Right lobe of liver (tissue), 6 donors: Measurements from ENCODE around the gene HAP1. TPM values are rescaled to one million over a fixed set of nuclear protein-coding genes. Genes with fewer than 3 reads are reported as not detected.
"Not testable (repeated sequence)": the region's sequence is repeated elsewhere in the genome, so short reads cannot be mapped to it uniquely, and the experiment has no call there.

Experiments used
- ATAC-seq, 4 donors: fragments of 200-7000 bp; cut with Tn5 transposase; one replicate each; pipeline ENCODE4 v1.9.1; 2020; ENCODE audit warnings: mild to moderate bottlenecking in 4 of 4, moderate library complexity in 4 of 4
- DNase-seq, 3 donors: peaks; one replicate each; pipeline ENCODE4 v3.0.0-alpha.2; 2020
- H3K27ac ChIP-seq, 3 donors: fragments of 200-600 bp; one replicate each; pipeline ENCODE4 v1.8.0; 2022
- H3K27me3 ChIP-seq, 2 donors: fragments of 200-600 bp; one replicate each; pipeline ENCODE4 v1.8.0; 2022
- H3K36me3 ChIP-seq, 4 donors: fragments of 200-600 bp; sonication (generic) in 1 of 4; one replicate each; pipeline versions ENCODE4 v1.5.1 to v1.8.0; 2017 to 2022; ENCODE audit warnings: control low read depth in 1 of 4
- H3K4me1 ChIP-seq, 4 donors: fragments of 200-600 bp; sonication (generic) in 1 of 4; one replicate each; pipeline versions ENCODE4 v1.5.1 to v1.8.0; 2017 to 2022; ENCODE audit warnings: control low read depth in 1 of 4
- H3K4me3 ChIP-seq, 3 donors: fragments of 200-600 bp; one replicate each; pipeline ENCODE4 v1.8.0; 2022
- H3K9me3 ChIP-seq, 4 donors: fragments of 200-600 bp; sonication (generic) in 1 of 4; one replicate each; pipeline versions ENCODE4 v1.5.1 to v1.8.0; 2017 to 2022; ENCODE audit warnings: control low read depth in 1 of 4
- CTCF ChIP-seq, 4 donors: fragments of 200-600 bp in 3 of 4; fragments of 450-650 bp in 1 of 4; IDR thresholded peaks; one replicate each; pipeline versions ENCODE4 v1.5.1 to v1.8.0; 2016 to 2022; ENCODE audit warnings: antibody characterized with exemption in 4 of 4, mild to moderate bottlenecking in 2 of 4
- POLR2A ChIP-seq: fragments of 450-650 bp; IDR thresholded peaks from one replicate; pipeline ENCODE4 v1.6.1; 2017; ENCODE audit warnings: antibody characterized with exemption, mild to moderate bottlenecking
- WGBS: methylation state at CpG from one replicate; pipeline ENCODE4 v1.1.6; 2018; ENCODE audit warnings: low coverage, low lambda C conversion rate; ENCODE audit not compliant: insufficient coverage; ENCODE audit errors: missing lambda C conversion rate; 5-methylcytosine and 5-hydroxymethylcytosine counted together
- intact Hi-C, 2 donors: fragments of 100-400 bp; cut with DNase I; formaldehyde crosslinking; loops; one replicate each; pipeline versions ENCODE4 v1.11.2 to v1.14.1; 2022
- total RNA-seq, 6 experiments: library from RNA; depleted of rRNA in 2 of 6; stranded (reverse); fragments of >200 nt in 2 of 6; fragmentation: NEBNext Ultra II Directional in 3 of 6; extraction: Animal tissue kit (Norgen Biotek cat#: 25700) in 3 of 6; gene quantifications; one replicate each; pipeline versions ENCODE4 v1.1.0 to v1.2.4, GENCODE V29; 2016 to 2023
- donor health status: DM: no; HTN: yes; CAD: no.
- donor health status: DM: no; HTN: no; CAD: no.
- donor health status: DM: no; HTN: no; CAD: no.
- donor health status: DM: no; HTN: yes; CAD: no.
- donor health status: DM: no; HTN: yes; CAD: no.

Gene HAP1
- total RNA-seq, 6 experiments from 2014 or later, result 0.07 to 0.10 (median 0.07) TPM; not detected in 3

GRCh38 chr17:41679740-41680425 lies 54.6 kb downstream of the HAP1 start:
- WGBS, result 67% methylated on average over 4 of the region's 5 CpGs

GRCh38 chr17:41678907-41679739 lies 55.3 kb downstream of the HAP1 start:
- Histone ChIP-seq H3K27me3 (no peaks in the 10 kb centered on the region), H3K4me1 (peaks cover 0 to 22% (median 3%) of the 10 kb centered on the region in 4 donors), H3K36me3 (no peaks in the 10 kb centered on the region), H3K27ac (peak overlapping the region; percentile 48 to 84 (median 63)), H3K9me3 (no peaks in the 10 kb centered on the region), H3K4me3 (peak overlapping the region; percentile 21 to 22 (median 21))
- TF ChIP-seq CTCF (IDR thresholded peaks at IDR 0.05) (peak in 3 of 4 donors; percentile 17 to 28 (median 20)), POLR2A (peak; percentile 31)
- intact Hi-C loops, result no loop called here
- ATAC-seq, result peak; percentile 58 to 74 (median 72)
- WGBS, result 10% methylated on average over 6 of the region's 6 CpGs
- no peak for DNase-seq

More at GRCh38 chr17:41679740-41680425, 54.6 kb downstream of the HAP1 start:
- H3K4me3 ChIP-seq, result no peak overlapping the region
- intact Hi-C loops, result no loop called here
- DNase-seq, result no peak
- H3K36me3 ChIP-seq, result no peaks in the 10 kb centered on the region
- H3K4me1 ChIP-seq, result peaks cover 0 to 22% (median 3%) of the 10 kb centered on the region in 4 donors
- H3K9me3 ChIP-seq, result no peaks in the 10 kb centered on the region
- ATAC-seq, result no peak
- no peaks in the 10 kb centered on the region for H3K27me3 ChIP-seq
- TF ChIP-seq POLR2A (no peak), CTCF (IDR thresholded peaks at IDR 0.05) (no peak)
- peak overlapping the region in 2 of 3 donors; percentile 63 to 84 for H3K27ac ChIP-seq

GRCh38 chr17:41678411-41678906 lies 56.0 kb downstream of the HAP1 start:
- intact Hi-C loops, result no loop called here
- Histone ChIP-seq H3K36me3 (no peaks in the 10 kb centered on the region), H3K4me1 (peaks cover 0 to 22% (median 3%) of the 10 kb centered on the region in 4 donors), H3K27ac (peak overlapping the region; percentile 48 to 84 (median 63)), H3K27me3 (no peaks in the 10 kb centered on the region), H3K9me3 (no peaks in the 10 kb centered on the region), H3K4me3 (peak overlapping the region; percentile 21 to 22 (median 21))
- no peak for DNase-seq
- no peak for TF ChIP-seq CTCF (IDR thresholded peaks at IDR 0.05)
- TF ChIP-seq POLR2A, result peak; percentile 53
- peak; percentile 20 to 43 (median 39) for ATAC-seq
- WGBS, result 46% methylated on average over 2 of the region's 2 CpGs

GRCh38 chr17:41676058-41676419 lies 58.4 kb downstream of the HAP1 start:
- H3K4me3 ChIP-seq, result no peak overlapping the region
- H3K36me3 ChIP-seq, result no peaks in the 10 kb centered on the region
- DNase-seq (no peak), ATAC-seq (peak in 3 of 4 donors; percentile 3 to 35 (median 4))
- H3K27ac ChIP-seq, result peak overlapping the region; percentile 36 to 72 (median 36)
- TF ChIP-seq POLR2A, result no peak
- no peak for TF ChIP-seq CTCF (IDR thresholded peaks at IDR 0.05)
- peaks cover 0 to 22% (median 3%) of the 10 kb centered on the region in 4 donors for H3K4me1 ChIP-seq
- 51% methylated on average over 3 of the region's 3 CpGs for WGBS
- intact Hi-C loops, result no loop called here
- no peaks in the 10 kb centered on the region for H3K27me3 ChIP-seq
- no peaks in the 10 kb centered on the region for H3K9me3 ChIP-seq

- intact Hi-C loops, H3K9me3 ChIP-seq, DNase-seq, H3K27me3 ChIP-seq, ATAC-seq, H3K4me3 ChIP-seq, H3K36me3 ChIP-seq: not testable (repeated sequence)
- WGBS, result 52% methylated on average over 7 of the region's 7 CpGs
- Histone ChIP-seq H3K27ac (peak overlapping the region; percentile 36 to 72 (median 36)), H3K4me1 (peaks cover 0 to 22% (median 3%) of the 10 kb centered on the region in 4 donors)
Observed at GRCh38 chr17:41675157-41676057, 59.0 kb downstream of the HAP1 start.
